Fibroblast of mammary gland (primary cell): ENCODE measurements around the gene CSPG5.

Experiments
- DNase-seq: peaks from one replicate; pipeline ENCODE4 v3.0.0-alpha.2; 2010; ENCODE audit warnings: low read depth
- H3K4me3 ChIP-seq: 2 replicates; pipeline ENCODE4 v1.5.1; 2011; ENCODE audit warnings: low read depth, mild to moderate bottlenecking, low read length, moderate library complexity; ENCODE audit not compliant: control insufficient read depth
- CTCF ChIP-seq: conservative IDR thresholded peaks from 2 replicates; pipeline ENCODE4 v1.5.1; 2011; ENCODE audit warnings: low read depth, low read length, inconsistent platforms; ENCODE audit not compliant: control insufficient read depth, insufficient read depth

The CSPG5 gene

GRCh38 chr3:47605652-47606051 is 27.0 kb upstream of the CSPG5 start:
- no peak overlapping the region for H3K4me3 ChIP-seq
- peak; percentile 32 for DNase-seq
- no peak for TF ChIP-seq CTCF

GRCh38 chr3:47604145-47604544 is 25.5 kb upstream of the CSPG5 start:
- no peak for TF ChIP-seq CTCF
- no peak for DNase-seq
- no peak overlapping the region for H3K4me3 ChIP-seq

- no peak overlapping the region for H3K4me3 ChIP-seq
- no peak for DNase-seq
- no peak for TF ChIP-seq CTCF
Measured at GRCh38 chr3:47603332-47603731, 24.7 kb upstream of the CSPG5 start.

- H3K4me3 ChIP-seq, result no peak overlapping the region
- no peak for TF ChIP-seq CTCF
Measured at GRCh38 chr3:47601281-47601680, 22.6 kb upstream of the CSPG5 start.

GRCh38 chr3:47594792-47595191 is 16.1 kb upstream of the CSPG5 start:
- H3K4me3 ChIP-seq, result no peak overlapping the region
- DNase-seq, result no peak
- TF ChIP-seq CTCF, result no peak

More at GRCh38 chr3:47601281-47601680, 22.6 kb upstream of the CSPG5 start:
- DNase-seq, result no peak

GRCh38 chr3:47592066-47592795 is 13.6 kb upstream of the CSPG5 start:
- no peak for TF ChIP-seq CTCF
- H3K4me3 ChIP-seq, result no peak overlapping the region
- no peak for DNase-seq
